BJ (cell line): ENCODE measurements around the gene NEGR1. TPM values are rescaled to one million over a fixed set of nuclear protein-coding genes. Genes with fewer than 3 reads are reported as not detected.

Experiments used
- CTCF ChIA-PET: fragments of 350-600 bp; formaldehyde crosslinking; extraction: SDS; loops from one replicate; lab custom pipeline; 2021; ENCODE audit warnings: antibody characterized with exemption, inconsistent platforms; lab: Yijun Ruan, JAX
- POLR2A ChIA-PET: fragments of 300-600 bp; sonication (Branson Sonifier 250); formaldehyde crosslinking; extraction: SDS; loops from one replicate; lab custom pipeline; 2021; ENCODE audit warnings: antibody characterized with exemption; lab: Charles Lee
- DNase-seq: peaks from one replicate; pipeline ENCODE4 v3.0.0-alpha.2; 2011; ENCODE audit warnings: low read depth
- H3K27me3 ChIP-seq: 2 replicates; pipeline ENCODE4 v1.6.0; 2011; ENCODE audit warnings: low read length; ENCODE audit not compliant: control insufficient read depth, insufficient read depth
- H3K36me3 ChIP-seq: 2 replicates; pipeline ENCODE4 v1.5.1; 2011; ENCODE audit warnings: low read length; ENCODE audit not compliant: control insufficient read depth, insufficient read depth
- H3K4me3 ChIP-seq: 2 replicates; pipeline ENCODE4 v1.5.1; 2011; ENCODE audit warnings: low read depth, mild to moderate bottlenecking, control low read depth, low read length
- polyA plus RNA-seq: library from polyadenylated mRNA; depleted of rRNA; stranded (reverse); fragments of >200 nt; gene quantifications from 2 replicates; pipeline ENCODE4 v1.2.3, GENCODE V29; 2011
- TF ChIP-seq, protein P1 (sequence below): IDR thresholded peaks from 2 replicates; pipeline ENCODE4 v1.5.1; 2011; ENCODE audit warnings: low read depth, mild to moderate bottlenecking, control low read depth, inconsistent platforms, low read length, moderate library complexity; ENCODE audit not compliant: insufficient read depth

The NEGR1 gene
- polyA plus RNA-seq, 1 experiment = 15.4 TPM

GRCh38 chr1:72283307-72284083 is 1.2 kb upstream of the NEGR1 start:
- ChIA-PET POLR2A (no interaction called here), CTCF (interaction anchor here (0.6 to 1.4 kb wide), 5 partner anchors 13 to 1577 kb away, joined by 3 to 5 read pairs (median 3); no protein-coding TSS in a partner anchor)
- Histone ChIP-seq H3K36me3 (no peaks in the 10 kb centered on the region), H3K27me3 (no peaks in the 10 kb centered on the region), H3K4me3 (peak overlapping the region; percentile 60)
- peak; percentile 43 for DNase-seq
- TF ChIP-seq, protein P1, sequence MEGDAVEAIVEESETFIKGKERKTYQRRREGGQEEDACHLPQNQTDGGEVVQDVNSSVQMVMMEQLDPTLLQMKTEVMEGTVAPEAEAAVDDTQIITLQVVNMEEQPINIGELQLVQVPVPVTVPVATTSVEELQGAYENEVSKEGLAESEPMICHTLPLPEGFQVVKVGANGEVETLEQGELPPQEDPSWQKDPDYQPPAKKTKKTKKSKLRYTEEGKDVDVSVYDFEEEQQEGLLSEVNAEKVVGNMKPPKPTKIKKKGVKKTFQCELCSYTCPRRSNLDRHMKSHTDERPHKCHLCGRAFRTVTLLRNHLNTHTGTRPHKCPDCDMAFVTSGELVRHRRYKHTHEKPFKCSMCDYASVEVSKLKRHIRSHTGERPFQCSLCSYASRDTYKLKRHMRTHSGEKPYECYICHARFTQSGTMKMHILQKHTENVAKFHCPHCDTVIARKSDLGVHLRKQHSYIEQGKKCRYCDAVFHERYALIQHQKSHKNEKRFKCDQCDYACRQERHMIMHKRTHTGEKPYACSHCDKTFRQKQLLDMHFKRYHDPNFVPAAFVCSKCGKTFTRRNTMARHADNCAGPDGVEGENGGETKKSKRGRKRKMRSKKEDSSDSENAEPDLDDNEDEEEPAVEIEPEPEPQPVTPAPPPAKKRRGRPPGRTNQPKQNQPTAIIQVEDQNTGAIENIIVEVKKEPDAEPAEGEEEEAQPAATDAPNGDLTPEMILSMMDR = no peak

DNA sequence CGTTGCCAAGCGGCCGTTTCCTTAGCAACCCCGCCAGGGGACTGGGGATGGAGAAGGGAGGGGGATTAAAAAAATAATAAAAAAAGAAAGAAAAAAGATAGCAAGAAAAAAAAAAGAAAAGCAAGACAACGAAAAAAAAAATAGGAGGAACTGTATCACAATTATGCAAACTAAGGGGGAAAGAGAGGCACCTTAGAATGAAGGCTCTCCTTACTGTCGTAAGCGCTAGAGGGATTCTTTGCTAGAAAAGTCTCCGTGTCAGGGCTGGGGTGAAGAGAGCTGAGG is 625 bp upstream of the NEGR1 start:
- POLR2A ChIA-PET = no interaction called here
- no peaks in the 10 kb centered on the region for H3K27me3 ChIP-seq
- TF ChIP-seq, protein P1 = no peak
- no peaks in the 10 kb centered on the region for H3K36me3 ChIP-seq
- no peak for DNase-seq
- CTCF ChIA-PET = interaction anchor here (0.6 to 2.0 kb wide), 2 partner anchors 13 to 96 kb away, joined by 3 to 4 read pairs; no protein-coding TSS in a partner anchor
- peak overlapping the region; percentile 60 for H3K4me3 ChIP-seq

- ChIA-PET POLR2A (interaction anchor here (0.7 kb wide), 1 partner anchor 243 kb away, joined by 20 read pairs; no protein-coding TSS in a partner anchor), CTCF (interaction anchor here (2.0 kb wide), 1 partner anchor 95 kb away, joined by 4 read pairs; no protein-coding TSS in a partner anchor)
- no peak for DNase-seq
These were observed 585 bp downstream of the NEGR1 start for GRCh38 chr1:72281637-72282270.

GRCh38 chr1:72281144-72281543 is 1.2 kb downstream of the NEGR1 start:
- CTCF ChIA-PET = interaction anchor here (1.3 to 2.0 kb wide), 2 partner anchors 11 to 94 kb away, joined by 4 read pairs; no protein-coding TSS in a partner anchor

More at GRCh38 chr1:72281637-72282270, 585 bp downstream of the NEGR1 start:
- no peaks in the 10 kb centered on the region for H3K27me3 ChIP-seq
- H3K36me3 ChIP-seq = no peaks in the 10 kb centered on the region
- H3K4me3 ChIP-seq = peak overlapping the region; percentile 66
- TF ChIP-seq, protein P1 = no peak

More at GRCh38 chr1:72281144-72281543, 1.2 kb downstream of the NEGR1 start:
- TF ChIP-seq, protein P1 = no peak
- no peak for DNase-seq
- POLR2A ChIA-PET = interaction anchor here (0.6 kb wide), 1 partner anchor 628 kb away, joined by 4 read pairs; no protein-coding TSS in a partner anchor
- Histone ChIP-seq H3K4me3 (peak overlapping the region; percentile 66), H3K36me3 (no peaks in the 10 kb centered on the region), H3K27me3 (no peaks in the 10 kb centered on the region)
